BJ (cell line): ENCODE data around the gene NPEPL1. TPM values are rescaled to one million over a fixed set of nuclear protein-coding genes. Genes with fewer than 3 reads are reported as not detected.

ENCODE experiments used
- CTCF ChIA-PET: fragments of 350-600 bp; formaldehyde crosslinking; extraction: SDS; loops from one replicate; lab custom pipeline; 2021; ENCODE audit warnings: antibody characterized with exemption, inconsistent platforms; lab: Yijun Ruan, JAX
- POLR2A ChIA-PET: fragments of 300-600 bp; sonication (Branson Sonifier 250); formaldehyde crosslinking; extraction: SDS; loops from one replicate; lab custom pipeline; 2021; ENCODE audit warnings: antibody characterized with exemption; lab: Charles Lee
- DNase-seq: peaks from one replicate; pipeline ENCODE4 v3.0.0-alpha.2; 2011; ENCODE audit warnings: low read depth
- H3K27me3 ChIP-seq: 2 replicates; pipeline ENCODE4 v1.6.0; 2011; ENCODE audit warnings: low read length; ENCODE audit not compliant: control insufficient read depth, insufficient read depth
- H3K36me3 ChIP-seq: 2 replicates; pipeline ENCODE4 v1.5.1; 2011; ENCODE audit warnings: low read length; ENCODE audit not compliant: control insufficient read depth, insufficient read depth
- H3K4me3 ChIP-seq: 2 replicates; pipeline ENCODE4 v1.5.1; 2011; ENCODE audit warnings: low read depth, mild to moderate bottlenecking, control low read depth, low read length
- polyA plus RNA-seq: library from polyadenylated mRNA; depleted of rRNA; stranded (reverse); fragments of >200 nt; gene quantifications from 2 replicates; pipeline ENCODE4 v1.2.3, GENCODE V29; 2011
- TF ChIP-seq, protein P1 (sequence below): IDR thresholded peaks from 2 replicates; pipeline ENCODE4 v1.5.1; 2011; ENCODE audit warnings: low read depth, mild to moderate bottlenecking, control low read depth, inconsistent platforms, low read length, moderate library complexity; ENCODE audit not compliant: insufficient read depth

Gene NPEPL1
- polyA plus RNA-seq, 1 experiment: 8.2 TPM

DNA sequence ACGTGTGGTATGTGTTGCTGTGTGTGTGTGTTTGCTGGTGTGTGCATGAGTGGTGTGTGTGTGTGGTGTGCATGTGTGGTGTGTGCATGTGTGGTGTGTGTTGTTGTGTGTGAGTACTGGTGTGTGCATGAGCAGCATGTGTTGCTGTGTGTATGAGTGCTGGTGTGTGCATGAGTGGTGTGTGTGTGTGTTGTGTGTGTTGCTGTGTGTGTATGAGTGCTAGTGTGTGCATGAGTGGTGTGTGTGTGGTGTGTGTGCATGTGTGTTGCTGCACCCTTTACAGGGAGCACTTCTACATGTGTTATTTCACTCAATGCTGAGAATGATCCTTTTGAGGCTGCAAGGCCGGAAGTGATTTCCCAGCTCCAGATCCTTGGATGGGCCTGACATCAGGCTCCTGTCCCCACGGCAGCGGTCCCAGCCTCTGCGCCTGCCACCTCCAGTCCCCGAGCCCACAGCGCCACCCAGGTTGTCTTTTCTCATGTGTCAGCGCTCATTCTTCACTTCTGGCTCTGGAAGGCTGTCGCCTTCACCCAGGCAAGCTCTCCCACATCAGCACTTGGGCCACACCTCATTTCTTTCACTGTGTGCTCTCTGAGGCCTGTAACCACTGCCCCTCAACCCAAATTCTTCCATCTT, 2.6 kb downstream of the NPEPL1 start:
- TF ChIP-seq, protein P1, sequence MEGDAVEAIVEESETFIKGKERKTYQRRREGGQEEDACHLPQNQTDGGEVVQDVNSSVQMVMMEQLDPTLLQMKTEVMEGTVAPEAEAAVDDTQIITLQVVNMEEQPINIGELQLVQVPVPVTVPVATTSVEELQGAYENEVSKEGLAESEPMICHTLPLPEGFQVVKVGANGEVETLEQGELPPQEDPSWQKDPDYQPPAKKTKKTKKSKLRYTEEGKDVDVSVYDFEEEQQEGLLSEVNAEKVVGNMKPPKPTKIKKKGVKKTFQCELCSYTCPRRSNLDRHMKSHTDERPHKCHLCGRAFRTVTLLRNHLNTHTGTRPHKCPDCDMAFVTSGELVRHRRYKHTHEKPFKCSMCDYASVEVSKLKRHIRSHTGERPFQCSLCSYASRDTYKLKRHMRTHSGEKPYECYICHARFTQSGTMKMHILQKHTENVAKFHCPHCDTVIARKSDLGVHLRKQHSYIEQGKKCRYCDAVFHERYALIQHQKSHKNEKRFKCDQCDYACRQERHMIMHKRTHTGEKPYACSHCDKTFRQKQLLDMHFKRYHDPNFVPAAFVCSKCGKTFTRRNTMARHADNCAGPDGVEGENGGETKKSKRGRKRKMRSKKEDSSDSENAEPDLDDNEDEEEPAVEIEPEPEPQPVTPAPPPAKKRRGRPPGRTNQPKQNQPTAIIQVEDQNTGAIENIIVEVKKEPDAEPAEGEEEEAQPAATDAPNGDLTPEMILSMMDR: no peak
- ChIA-PET CTCF (no interaction called here), POLR2A (no interaction called here)
- no peak for DNase-seq
- H3K27me3 ChIP-seq: no peaks in the 10 kb centered on the region
- peaks cover 23% of the 10 kb centered on the region for H3K36me3 ChIP-seq
- H3K4me3 ChIP-seq: no peak overlapping the region

DNA sequence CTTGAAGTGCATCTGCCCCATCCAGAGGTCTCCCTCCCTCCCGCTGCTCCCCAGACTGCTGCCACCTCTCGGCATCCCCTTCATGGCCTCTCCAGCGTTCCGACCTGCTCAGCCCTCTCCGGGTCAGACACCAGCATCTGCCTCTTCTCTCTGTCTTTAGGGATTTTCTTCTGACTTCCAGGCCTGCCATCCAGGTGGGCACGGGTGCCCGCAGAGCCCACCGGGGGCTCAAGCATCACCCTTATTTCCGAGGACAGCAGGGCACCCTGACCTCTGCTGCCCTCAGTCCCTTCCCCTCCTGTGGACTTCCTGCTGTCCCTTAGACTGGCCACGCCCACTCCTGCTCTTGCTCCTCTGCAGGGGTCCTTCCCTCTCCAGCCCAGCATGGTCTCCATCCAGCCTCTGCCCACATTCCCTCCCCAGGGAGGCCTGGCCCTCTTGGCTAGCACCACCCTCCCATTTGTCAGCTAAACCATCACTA, 3.3 kb downstream of the NPEPL1 start:
- ChIA-PET POLR2A (no interaction called here), CTCF (no interaction called here)
- H3K36me3 ChIP-seq: peaks cover 24% of the 10 kb centered on the region
- no peak overlapping the region for H3K4me3 ChIP-seq
- TF ChIP-seq, protein P1: no peak
- no peaks in the 10 kb centered on the region for H3K27me3 ChIP-seq
- DNase-seq: no peak

- Histone ChIP-seq H3K36me3 (peaks cover 24% of the 10 kb centered on the region), H3K4me3 (no peak overlapping the region), H3K27me3 (no peaks in the 10 kb centered on the region)
- no peak for DNase-seq
- ChIA-PET CTCF (no interaction called here), POLR2A (no interaction called here)
- TF ChIP-seq, protein P1: no peak
Measured at GRCh38 chr20:58696411-58696961, 3.9 kb downstream of the NPEPL1 start.

DNA sequence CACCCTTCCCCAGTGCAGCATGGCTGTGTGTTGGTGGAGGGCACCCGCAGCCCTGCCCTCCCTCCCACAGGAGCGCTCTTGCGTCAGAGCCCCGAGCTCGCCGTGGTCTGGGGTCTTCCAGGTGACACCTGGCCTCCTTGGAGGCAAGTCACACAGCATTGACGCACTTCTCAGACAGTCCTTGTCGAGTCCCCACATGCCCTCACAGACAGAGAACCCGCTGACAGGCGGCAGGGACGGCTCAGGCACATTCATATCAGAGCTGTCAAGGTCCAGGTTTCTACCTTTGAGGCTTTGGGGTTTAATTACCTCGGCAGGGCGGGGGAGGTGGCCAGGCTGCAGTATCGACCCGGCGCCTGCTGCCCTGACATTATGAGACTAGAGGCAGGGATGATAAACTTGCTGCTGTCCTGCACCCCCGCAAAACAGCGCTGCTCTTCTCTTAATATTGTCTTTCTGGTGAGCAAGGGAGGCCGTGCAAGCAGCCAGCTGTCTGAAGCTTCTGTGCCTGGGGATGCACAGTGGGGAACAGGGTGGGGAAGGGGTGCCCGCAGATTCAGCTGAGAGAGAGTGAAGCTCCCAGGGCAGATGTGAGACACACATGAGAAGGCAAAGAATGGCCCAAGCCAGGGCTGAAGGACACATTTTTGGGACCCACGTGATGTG, 4.7 kb downstream of the NPEPL1 start:
- Histone ChIP-seq H3K4me3 (no peak overlapping the region), H3K36me3 (peaks cover 24% of the 10 kb centered on the region), H3K27me3 (no peaks in the 10 kb centered on the region)
- DNase-seq: no peak
- ChIA-PET CTCF (interaction anchor here (0.6 kb wide), 1 partner anchor 55 kb away, joined by 3 read pairs; no protein-coding TSS in a partner anchor), POLR2A (no interaction called here)
- TF ChIP-seq, protein P1: no peak

DNA sequence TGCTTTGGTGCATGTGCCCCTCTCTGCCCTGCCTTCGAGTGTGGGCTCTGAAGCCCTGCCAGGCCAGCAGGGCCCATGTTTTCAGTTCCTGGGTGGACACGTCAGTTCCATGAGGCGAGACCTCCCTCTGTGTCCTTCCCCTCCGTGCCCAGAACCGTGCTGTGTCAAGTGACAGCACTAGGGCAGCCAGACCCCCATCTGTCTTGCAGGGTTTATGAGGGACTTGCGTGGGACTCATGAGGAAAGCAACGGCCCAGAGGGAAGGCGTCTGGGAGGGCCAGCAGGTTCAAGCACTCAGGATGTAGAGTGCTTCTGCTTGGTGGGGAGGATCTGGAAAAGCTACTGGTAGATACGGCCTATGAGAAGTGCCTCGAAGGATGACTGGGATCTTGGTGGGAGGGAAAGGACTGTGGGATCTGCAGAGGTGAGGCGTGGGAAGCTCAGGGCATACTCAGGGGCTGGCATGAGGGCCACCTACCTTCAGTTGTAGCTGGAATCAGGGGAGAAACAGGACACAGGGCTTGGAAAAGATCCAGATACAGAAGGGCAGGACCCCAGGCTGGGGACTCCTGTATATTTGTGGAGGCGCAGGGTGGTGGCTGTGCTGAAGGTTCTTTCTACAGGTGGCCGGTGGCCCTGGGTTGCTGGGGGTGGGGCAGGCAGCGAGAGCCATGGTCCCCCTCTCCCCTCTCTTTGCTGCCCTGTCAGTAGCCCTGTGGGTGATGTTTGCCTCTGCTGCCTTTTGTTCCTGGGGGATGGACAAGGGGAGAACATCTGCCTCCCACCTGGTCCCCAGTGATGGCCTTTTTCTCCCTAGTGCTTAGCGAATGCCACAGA, 5.5 kb downstream of the NPEPL1 start:
- no peaks in the 10 kb centered on the region for H3K27me3 ChIP-seq
- CTCF ChIA-PET: interaction anchor here (0.6 kb wide), 1 partner anchor 55 kb away, joined by 3 read pairs; no protein-coding TSS in a partner anchor
- POLR2A ChIA-PET: no interaction called here
- H3K36me3 ChIP-seq: peaks cover 24% of the 10 kb centered on the region
- DNase-seq: no peak
- no peak overlapping the region for H3K4me3 ChIP-seq
- TF ChIP-seq, protein P1: no peak
